Activated T-helper 2 cell treated with anti-CD3 and anti-CD28 coated beads, Interferon-gamma antibody, Interleukin-2, Interleukin-4, amounts not matched to agents 10 μg/mL and 5 μg/mL and 100 μg/mL, durations not matched to agents 14 hours and 24 hours and 36 hours (primary cell): ENCODE results near the gene DAZAP1. TPM values are rescaled to one million over a fixed set of nuclear protein-coding genes. Genes with fewer than 3 reads are reported as not detected.

Experiments
- DNase-seq: peaks from one replicate; pipeline ENCODE4 v3.0.0; 2021; ENCODE audit warnings: low spot score
- H3K27ac Mint-ChIP-seq: one replicate; pipeline ENCODE4 v1.8.0; 2021; ENCODE audit warnings: mixed read lengths
- H3K27me3 Mint-ChIP-seq: one replicate; pipeline ENCODE4 v1.8.0; 2021; ENCODE audit warnings: low read depth, mixed read lengths
- H3K36me3 Mint-ChIP-seq: one replicate; pipeline ENCODE4 v1.8.0; 2021; ENCODE audit warnings: low read depth, mixed read lengths
- H3K4me1 Mint-ChIP-seq: one replicate; pipeline ENCODE4 v1.8.0; 2021; ENCODE audit warnings: low read depth, mixed read lengths
- H3K4me3 Mint-ChIP-seq: one replicate; pipeline ENCODE4 v1.8.0; 2021; ENCODE audit warnings: low read depth, mild to moderate bottlenecking, moderate library complexity, mixed read lengths
- H3K9me3 Mint-ChIP-seq: one replicate; pipeline ENCODE4 v1.8.0; 2021; ENCODE audit warnings: mixed read lengths
- intact Hi-C: fragments of 100-400 bp; cut with micrococcal nuclease; formaldehyde crosslinking; loops from one replicate; pipeline ENCODE4 v1.15.1; 2023
- total RNA-seq: library from RNA; stranded (reverse); gene quantifications from 2 replicates; pipeline ENCODE4 v1.2.3, GENCODE V29; 2022

The DAZAP1 gene
- total RNA-seq, 1 donor from 2014 or later = 290 TPM

DNA sequence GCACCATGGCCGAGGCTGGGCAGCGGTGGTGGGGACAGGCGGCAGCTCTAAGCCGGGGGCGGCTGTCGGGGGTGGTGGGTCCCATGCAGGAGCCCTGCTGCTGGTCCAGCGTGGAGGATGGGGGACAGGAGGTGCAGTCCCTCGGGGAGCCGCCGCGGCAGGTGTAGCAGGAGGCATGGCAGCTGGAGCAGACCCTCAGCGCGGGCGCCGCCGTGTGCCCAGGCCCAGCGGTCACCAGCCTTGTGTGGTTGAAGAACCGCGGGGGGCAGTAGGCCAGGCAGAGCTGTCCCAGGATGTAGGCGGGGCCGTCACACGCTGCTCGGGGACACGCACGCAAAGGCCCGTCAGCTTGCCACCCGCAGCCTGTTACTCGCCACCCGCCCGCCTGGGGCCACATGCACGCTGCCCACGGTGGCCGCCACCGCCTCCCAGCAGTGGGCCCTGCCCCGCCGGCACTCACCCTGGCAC, 74.5 kb downstream of the DAZAP1 start:
- Mint-ChIP-seq H3K9me3 (no peaks in the 10 kb centered on the region), H3K4me1 (peaks cover 5% of the 10 kb centered on the region), H3K27ac (no peak overlapping the region), H3K4me3 (no peak overlapping the region), H3K27me3 (no peaks in the 10 kb centered on the region), H3K36me3 (peaks cover 9% of the 10 kb centered on the region)
- DNase-seq = no peak
- intact Hi-C loops = no loop called here

- H3K27ac Mint-ChIP-seq = no peak overlapping the region
- H3K4me1 Mint-ChIP-seq = peaks cover 3% of the 10 kb centered on the region
- no peak overlapping the region for H3K4me3 Mint-ChIP-seq
- intact Hi-C loops = no loop called here
- H3K36me3 Mint-ChIP-seq = peaks cover 4% of the 10 kb centered on the region
- no peaks in the 10 kb centered on the region for H3K27me3 Mint-ChIP-seq
- DNase-seq = no peak
- H3K9me3 Mint-ChIP-seq = no peaks in the 10 kb centered on the region
Measured at GRCh38 chr19:1482361-1483130, 75.2 kb downstream of the DAZAP1 start.

DNA sequence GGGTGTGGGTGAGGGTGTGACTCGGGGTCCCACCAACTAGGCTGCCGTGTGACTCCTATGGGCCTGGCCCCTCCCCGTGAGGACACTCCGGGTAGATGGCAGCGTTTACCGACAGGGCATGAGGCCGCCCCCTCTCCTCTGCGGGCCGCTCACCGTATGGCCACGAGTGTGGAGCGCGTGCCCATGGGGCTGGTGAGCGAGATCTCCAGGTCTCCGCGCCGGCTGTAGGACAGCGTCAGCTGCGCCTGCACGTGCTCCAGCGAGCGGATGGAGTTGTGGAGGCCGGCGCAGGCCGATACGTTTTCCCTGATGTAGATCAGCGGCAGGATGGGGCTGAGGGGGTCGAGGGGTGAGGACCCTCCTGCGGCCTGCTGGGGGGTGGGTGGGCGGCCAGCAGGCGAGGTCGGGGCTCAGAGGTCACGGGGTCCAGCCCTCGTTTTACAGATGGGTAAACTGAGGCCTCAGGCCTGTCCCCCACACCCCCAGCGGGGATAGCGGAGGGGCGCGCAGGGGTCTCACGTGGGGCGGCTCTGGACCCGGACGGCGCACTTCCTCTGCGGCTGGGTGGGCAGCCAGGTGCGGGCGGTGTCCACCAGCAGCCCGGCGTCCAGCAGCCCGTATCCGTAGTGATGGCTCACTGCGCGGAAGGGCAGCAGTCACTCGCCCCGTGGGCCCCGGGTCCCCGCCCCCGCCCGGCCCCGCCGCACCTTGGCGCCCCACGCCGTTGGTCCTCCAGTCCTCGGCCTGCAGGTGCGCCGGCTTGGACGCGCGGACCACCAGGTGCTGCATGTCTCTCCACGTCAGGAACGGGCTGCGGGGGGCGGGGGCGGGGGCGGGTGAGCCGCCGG, 76.0 kb downstream of the DAZAP1 start:
- DNase-seq = no peak
- H3K4me3 Mint-ChIP-seq = no peak overlapping the region
- no peaks in the 10 kb centered on the region for H3K27me3 Mint-ChIP-seq
- H3K36me3 Mint-ChIP-seq = peaks cover 3% of the 10 kb centered on the region
- H3K9me3 Mint-ChIP-seq = no peaks in the 10 kb centered on the region
- peaks cover 3% of the 10 kb centered on the region for H3K4me1 Mint-ChIP-seq
- no peak overlapping the region for H3K27ac Mint-ChIP-seq
- intact Hi-C loops = no loop called here

- no peak for DNase-seq
- no peaks in the 10 kb centered on the region for H3K9me3 Mint-ChIP-seq
- intact Hi-C loops = no loop called here
- no peak overlapping the region for H3K27ac Mint-ChIP-seq
- peaks cover 2% of the 10 kb centered on the region for H3K4me1 Mint-ChIP-seq
- peaks cover 2% of the 10 kb centered on the region for H3K36me3 Mint-ChIP-seq
- H3K27me3 Mint-ChIP-seq = no peaks in the 10 kb centered on the region
- no peak overlapping the region for H3K4me3 Mint-ChIP-seq
Measured at GRCh38 chr19:1483979-1484428, 76.6 kb downstream of the DAZAP1 start.

Other genes with a start within 250 kb of the DAZAP1 start
- gene SBNO2, start 233.3 kb upstream of the DAZAP1 start, total RNA-seq = 82.8 and 87.0 TPM in 2 replicates
- gene STK11, start 201.8 kb upstream of the DAZAP1 start, total RNA-seq = 65.7 and 71.1 TPM in 2 replicates
- 3.5 and 3.7 TPM in 2 replicates for gene CBARP, start 169.6 kb upstream of the DAZAP1 start, total RNA-seq
- 233 and 240 TPM in 2 replicates for gene ATP5F1D, start 165.8 kb upstream of the DAZAP1 start, total RNA-seq
- gene MIDN, start 159.0 kb upstream of the DAZAP1 start, total RNA-seq = 84.7 and 85.4 TPM in 2 replicates
- 214 and 226 TPM in 2 replicates for gene CIRBP, start 138.3 kb upstream of the DAZAP1 start, total RNA-seq
- 91.7 and 99.4 TPM in 2 replicates for gene FAM174C, start 132.1 kb upstream of the DAZAP1 start, total RNA-seq
- gene EFNA2, start 121.7 kb upstream of the DAZAP1 start, total RNA-seq = not detected in 2 replicates
- gene NDUFS7, start 23.7 kb upstream of the DAZAP1 start, total RNA-seq = 88.7 and 104 TPM in 2 replicates
- gene GAMT, start 6.0 kb upstream of the DAZAP1 start, total RNA-seq = 30.6 and 33.9 TPM in 2 replicates
- 1,450 and 1,471 TPM in 2 replicates for gene RPS15, start 30.8 kb downstream of the DAZAP1 start, total RNA-seq
- 0.07 and 0.21 TPM in 2 replicates for gene APC2, start 42.5 kb downstream of the DAZAP1 start, total RNA-seq
- gene C19orf25, start 71.6 kb downstream of the DAZAP1 start, total RNA-seq = 33.0 and 37.9 TPM in 2 replicates
- gene PCSK4, start 82.8 kb downstream of the DAZAP1 start, total RNA-seq = 2.1 and 2.6 TPM in 2 replicates
- gene REEP6, start 83.6 kb downstream of the DAZAP1 start, total RNA-seq = 1.6 and 2.1 TPM in 2 replicates
- 4.9 and 6.4 TPM in 2 replicates for gene ADAMTSL5, start 105.4 kb downstream of the DAZAP1 start, total RNA-seq
- gene PLK5, start 116.5 kb downstream of the DAZAP1 start, total RNA-seq = not detected in 2 replicates
- gene MEX3D, start 160.7 kb downstream of the DAZAP1 start, total RNA-seq = 14.9 and 15.4 TPM in 2 replicates
- 123 and 125 TPM in 2 replicates for gene MBD3, start 185.3 kb downstream of the DAZAP1 start, total RNA-seq
- gene UQCR11, start 197.9 kb downstream of the DAZAP1 start, total RNA-seq = 163 and 184 TPM in 2 replicates
- gene TCF3, start 245.0 kb downstream of the DAZAP1 start, total RNA-seq = 153 and 173 TPM in 2 replicates